B cell (primary cell): ENCODE results near the gene RASA3.

Experiments
- EZH2 ChIP-seq: IDR thresholded peaks from 2 replicates; pipeline ENCODE4 v1.6.1; 2012; ENCODE audit warnings: borderline replicate concordance, low read depth, mild to moderate bottlenecking, moderate library complexity, low read length; ENCODE audit not compliant: insufficient read depth, poor library complexity, severe bottlenecking
- TF ChIP-seq, protein P1 (sequence below): fragments of 200-600 bp; IDR thresholded peaks from one replicate; pipeline ENCODE4 v1.8.0; 2022; ENCODE audit warnings: antibody characterized with exemption, mild to moderate bottlenecking

GRCh38 chr13:114123876-114124275 lies 8.5 kb downstream of the RASA3 start:
- TF ChIP-seq, protein P1, sequence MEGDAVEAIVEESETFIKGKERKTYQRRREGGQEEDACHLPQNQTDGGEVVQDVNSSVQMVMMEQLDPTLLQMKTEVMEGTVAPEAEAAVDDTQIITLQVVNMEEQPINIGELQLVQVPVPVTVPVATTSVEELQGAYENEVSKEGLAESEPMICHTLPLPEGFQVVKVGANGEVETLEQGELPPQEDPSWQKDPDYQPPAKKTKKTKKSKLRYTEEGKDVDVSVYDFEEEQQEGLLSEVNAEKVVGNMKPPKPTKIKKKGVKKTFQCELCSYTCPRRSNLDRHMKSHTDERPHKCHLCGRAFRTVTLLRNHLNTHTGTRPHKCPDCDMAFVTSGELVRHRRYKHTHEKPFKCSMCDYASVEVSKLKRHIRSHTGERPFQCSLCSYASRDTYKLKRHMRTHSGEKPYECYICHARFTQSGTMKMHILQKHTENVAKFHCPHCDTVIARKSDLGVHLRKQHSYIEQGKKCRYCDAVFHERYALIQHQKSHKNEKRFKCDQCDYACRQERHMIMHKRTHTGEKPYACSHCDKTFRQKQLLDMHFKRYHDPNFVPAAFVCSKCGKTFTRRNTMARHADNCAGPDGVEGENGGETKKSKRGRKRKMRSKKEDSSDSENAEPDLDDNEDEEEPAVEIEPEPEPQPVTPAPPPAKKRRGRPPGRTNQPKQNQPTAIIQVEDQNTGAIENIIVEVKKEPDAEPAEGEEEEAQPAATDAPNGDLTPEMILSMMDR, result no peak
- TF ChIP-seq EZH2, result no peak
